Measurements from ENCODE around the gene PTPN20.

PTPN20 gene

GRCh38 chr10:47021850-47022249 lies 110.6 kb downstream of the PTPN20 start:
- Histone ChIP-seq H4K20me1 (ENCODE audit: insufficient read depth, low read length, poor library complexity, severe bottlenecking) (no peaks in the 10 kb centered on the region), H3K9me3 (ENCODE audit: insufficient read depth, low read depth, low read length) (no peaks in the 10 kb centered on the region), H3K4me2 (ENCODE audit: low read depth, low read length, poor library complexity, severe bottlenecking) (no peak overlapping the region), H2AFZ (ENCODE audit: low read length) (no peak overlapping the region), H3K9ac (ENCODE audit: low read depth, low read length, poor library complexity, severe bottlenecking) (no peak overlapping the region), H3K4me1 (ENCODE audit: insufficient read depth, low read length, poor library complexity, severe bottlenecking) (peaks cover 15% of the 10 kb centered on the region), H3K36me3 (ENCODE audit: insufficient read depth, low read length) (no peaks in the 10 kb centered on the region), H3K9me2 (replicated peaks; ENCODE audit: low read depth, low read length) (no peaks in the 10 kb centered on the region), H3F3A (ENCODE audit: low read depth) (no peaks in the 10 kb centered on the region), H3K27me3 (ENCODE audit: insufficient read depth, low read length, poor library complexity, severe bottlenecking) (no peaks in the 10 kb centered on the region), H3K4me3 (ENCODE audit: low read length, poor library complexity, severe bottlenecking) (no peak overlapping the region), H3K79me2 (ENCODE audit: insufficient read depth, low read length) (no peaks in the 10 kb centered on the region)
- TF ChIP-seq, protein P1, sequence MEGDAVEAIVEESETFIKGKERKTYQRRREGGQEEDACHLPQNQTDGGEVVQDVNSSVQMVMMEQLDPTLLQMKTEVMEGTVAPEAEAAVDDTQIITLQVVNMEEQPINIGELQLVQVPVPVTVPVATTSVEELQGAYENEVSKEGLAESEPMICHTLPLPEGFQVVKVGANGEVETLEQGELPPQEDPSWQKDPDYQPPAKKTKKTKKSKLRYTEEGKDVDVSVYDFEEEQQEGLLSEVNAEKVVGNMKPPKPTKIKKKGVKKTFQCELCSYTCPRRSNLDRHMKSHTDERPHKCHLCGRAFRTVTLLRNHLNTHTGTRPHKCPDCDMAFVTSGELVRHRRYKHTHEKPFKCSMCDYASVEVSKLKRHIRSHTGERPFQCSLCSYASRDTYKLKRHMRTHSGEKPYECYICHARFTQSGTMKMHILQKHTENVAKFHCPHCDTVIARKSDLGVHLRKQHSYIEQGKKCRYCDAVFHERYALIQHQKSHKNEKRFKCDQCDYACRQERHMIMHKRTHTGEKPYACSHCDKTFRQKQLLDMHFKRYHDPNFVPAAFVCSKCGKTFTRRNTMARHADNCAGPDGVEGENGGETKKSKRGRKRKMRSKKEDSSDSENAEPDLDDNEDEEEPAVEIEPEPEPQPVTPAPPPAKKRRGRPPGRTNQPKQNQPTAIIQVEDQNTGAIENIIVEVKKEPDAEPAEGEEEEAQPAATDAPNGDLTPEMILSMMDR (conservative IDR thresholded peaks at IDR 0.05; ENCODE audit: low read length), result peak; percentile 28; the same call in 1 of the 2 replicates
- no peak for TF ChIP-seq EZH2phosphoT487 (IDR thresholded peaks at IDR 0.05; ENCODE audit: borderline replicate concordance)

DNA sequence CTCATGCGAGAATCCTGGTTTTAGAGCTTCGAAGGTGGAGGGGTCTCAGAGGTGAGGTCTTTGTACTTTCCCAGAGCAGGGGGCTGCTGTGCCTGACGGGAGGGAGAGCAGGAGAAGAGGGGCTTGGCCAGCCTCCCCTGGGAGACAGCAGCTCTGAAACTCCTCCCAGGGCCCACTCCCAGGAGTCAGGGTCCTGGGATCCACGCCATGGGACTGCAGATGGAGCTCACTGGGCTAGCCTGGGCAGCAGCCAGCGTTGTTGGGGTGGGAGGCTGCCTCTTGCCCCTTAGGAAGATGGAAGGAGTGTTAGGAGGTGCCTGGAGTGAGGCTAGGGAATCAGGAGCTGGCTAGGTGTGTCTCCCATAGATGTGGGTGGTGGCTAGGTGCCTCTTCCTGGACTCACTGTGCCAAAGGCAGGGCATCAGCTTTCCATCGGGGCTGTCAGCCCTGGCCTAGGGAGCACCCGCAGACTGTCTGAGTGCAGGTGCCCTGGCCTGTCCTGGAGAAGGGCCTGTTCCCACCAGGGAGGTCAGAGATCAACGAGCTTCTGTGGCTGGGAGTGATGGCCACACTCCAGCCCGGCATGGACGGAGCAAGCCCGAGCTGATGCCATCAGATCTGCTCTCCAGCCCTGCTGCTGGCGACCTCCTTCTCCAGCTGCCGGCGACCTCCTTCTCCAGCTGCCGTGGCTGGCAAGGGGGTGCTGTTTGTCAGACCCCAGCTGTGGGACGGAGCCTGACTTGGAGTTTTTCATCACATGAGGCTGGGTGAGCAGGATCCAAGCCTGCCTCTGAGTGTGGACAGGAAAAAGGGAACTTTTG lies 111.3 kb downstream of the PTPN20 start:
- no peaks in the 10 kb centered on the region for H3K9me3 ChIP-seq (ENCODE audit: insufficient read depth, low read depth, low read length)
- no peak overlapping the region for H3K9ac ChIP-seq (ENCODE audit: low read depth, low read length, poor library complexity, severe bottlenecking)
- TF ChIP-seq EZH2phosphoT487 (IDR thresholded peaks at IDR 0.05; ENCODE audit: borderline replicate concordance), result no peak
- TF ChIP-seq, protein P1 (conservative IDR thresholded peaks at IDR 0.05; ENCODE audit: low read length), result no peak
- no peak overlapping the region for H3K4me3 ChIP-seq (ENCODE audit: low read length, poor library complexity, severe bottlenecking)
- no peaks in the 10 kb centered on the region for H3F3A ChIP-seq (ENCODE audit: low read depth)
- no peak overlapping the region for H2AFZ ChIP-seq (ENCODE audit: low read length)
- H3K36me3 ChIP-seq (ENCODE audit: insufficient read depth, low read length), result no peaks in the 10 kb centered on the region
- no peaks in the 10 kb centered on the region for H3K9me2 ChIP-seq (replicated peaks; ENCODE audit: low read depth, low read length)
- H4K20me1 ChIP-seq (ENCODE audit: insufficient read depth, low read length, poor library complexity, severe bottlenecking), result no peaks in the 10 kb centered on the region
- H3K4me1 ChIP-seq (ENCODE audit: insufficient read depth, low read length, poor library complexity, severe bottlenecking), result peaks cover 15% of the 10 kb centered on the region
- no peaks in the 10 kb centered on the region for H3K79me2 ChIP-seq (ENCODE audit: insufficient read depth, low read length)
- no peaks in the 10 kb centered on the region for H3K27me3 ChIP-seq (ENCODE audit: insufficient read depth, low read length, poor library complexity, severe bottlenecking)
- H3K4me2 ChIP-seq (ENCODE audit: low read depth, low read length, poor library complexity, severe bottlenecking), result no peak overlapping the region

DNA sequence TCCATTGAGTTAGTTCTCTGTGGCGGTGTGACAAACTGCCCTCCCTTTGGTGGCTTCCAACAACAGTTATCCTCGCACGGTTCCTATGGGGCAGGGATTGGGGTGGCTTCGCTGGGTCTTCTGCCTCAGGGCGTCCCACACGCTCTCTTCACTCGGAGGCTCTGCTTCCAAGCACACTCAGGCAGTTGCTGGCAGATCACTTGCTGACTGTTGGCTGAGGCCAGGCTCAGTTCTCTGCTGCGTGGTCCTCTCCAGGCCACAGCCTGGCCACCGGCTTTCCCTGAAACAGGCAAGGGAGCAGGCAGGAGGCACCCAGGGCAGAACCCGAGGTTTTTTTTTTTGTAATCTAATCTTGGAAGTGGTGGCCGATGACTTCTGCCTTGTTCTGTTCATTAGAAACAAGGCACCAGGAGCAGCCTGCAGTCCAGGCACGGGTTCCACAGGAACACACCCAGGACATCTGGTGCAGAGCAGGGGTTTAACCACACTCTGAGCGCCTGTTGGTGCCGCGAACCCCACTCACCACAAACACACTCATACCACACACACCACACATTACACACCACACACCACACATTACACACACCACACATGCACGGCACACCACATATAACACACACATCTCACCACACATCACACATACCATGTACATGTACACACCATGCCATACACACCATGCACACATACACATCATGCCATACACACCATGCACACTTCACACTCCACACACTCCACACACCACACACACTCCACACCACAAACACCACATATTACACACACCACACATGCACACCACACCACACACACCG lies 112.2 kb downstream of the PTPN20 start:
- H3K4me1 ChIP-seq (ENCODE audit: insufficient read depth, low read length, poor library complexity, severe bottlenecking), result peaks cover 15% of the 10 kb centered on the region
- TF ChIP-seq, protein P1 (conservative IDR thresholded peaks at IDR 0.05; ENCODE audit: low read length), result no peak
- no peak for TF ChIP-seq EZH2phosphoT487 (IDR thresholded peaks at IDR 0.05; ENCODE audit: borderline replicate concordance)
- H3K9me2 ChIP-seq (replicated peaks; ENCODE audit: low read depth, low read length), result no peaks in the 10 kb centered on the region
- H3K4me2 ChIP-seq (ENCODE audit: low read depth, low read length, poor library complexity, severe bottlenecking), result no peak overlapping the region
- no peaks in the 10 kb centered on the region for H3K36me3 ChIP-seq (ENCODE audit: insufficient read depth, low read length)
- H4K20me1 ChIP-seq (ENCODE audit: insufficient read depth, low read length, poor library complexity, severe bottlenecking), result no peaks in the 10 kb centered on the region
- no peaks in the 10 kb centered on the region for H3K9me3 ChIP-seq (ENCODE audit: insufficient read depth, low read depth, low read length)
- no peaks in the 10 kb centered on the region for H3K79me2 ChIP-seq (ENCODE audit: insufficient read depth, low read length)
- H3K27me3 ChIP-seq (ENCODE audit: insufficient read depth, low read length, poor library complexity, severe bottlenecking), result no peaks in the 10 kb centered on the region
- H3F3A ChIP-seq (ENCODE audit: low read depth), result no peaks in the 10 kb centered on the region
- no peak overlapping the region for H2AFZ ChIP-seq (ENCODE audit: low read length)
- H3K4me3 ChIP-seq (ENCODE audit: low read length, poor library complexity, severe bottlenecking), result no peak overlapping the region
- no peak overlapping the region for H3K9ac ChIP-seq (ENCODE audit: low read depth, low read length, poor library complexity, severe bottlenecking)
